ENCODE data around the gene TNP1.

TNP1 gene

GRCh38 chr2:216859944-216860343 lies at the start of gene TNP1:
TNP1 (minus strand) TSS chr2:216860064; CDS start chr2:216860034, 30 bp downstream.
- no peak for DNase-seq (ENCODE audit: low read depth)

DNA sequence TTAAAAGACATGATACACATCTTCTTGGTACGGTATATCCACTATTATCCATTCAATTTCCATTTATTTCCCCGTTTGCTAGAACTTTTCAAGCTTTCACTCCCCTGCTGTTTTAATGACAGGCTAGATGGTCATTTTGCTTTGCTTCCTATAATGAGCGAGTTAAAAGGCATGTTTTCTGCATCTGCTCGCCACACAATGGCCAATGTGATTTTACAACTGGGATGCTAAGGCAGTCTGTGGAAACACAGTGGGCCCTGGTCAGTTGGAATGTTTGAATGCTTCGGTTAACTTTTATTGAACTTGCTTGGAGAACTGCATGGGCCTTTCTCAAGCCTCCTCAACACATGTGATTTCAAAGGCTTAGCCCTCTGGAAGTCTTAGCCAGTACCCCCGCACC lies 48.4 kb upstream of the TNP1 start:
- no peak for DNase-seq (ENCODE audit: low read depth)

- no peak for DNase-seq (ENCODE audit: low read depth)
These were observed 45.9 kb upstream of the TNP1 start for GRCh38 chr2:216905649-216906329.

GRCh38 chr2:216904974-216905373 lies 45.1 kb upstream of the TNP1 start:
- DNase-seq (ENCODE audit: low read depth), result no peak

GRCh38 chr2:216904554-216904953 lies 44.7 kb upstream of the TNP1 start:
- no peak for DNase-seq (ENCODE audit: low read depth)

DNA sequence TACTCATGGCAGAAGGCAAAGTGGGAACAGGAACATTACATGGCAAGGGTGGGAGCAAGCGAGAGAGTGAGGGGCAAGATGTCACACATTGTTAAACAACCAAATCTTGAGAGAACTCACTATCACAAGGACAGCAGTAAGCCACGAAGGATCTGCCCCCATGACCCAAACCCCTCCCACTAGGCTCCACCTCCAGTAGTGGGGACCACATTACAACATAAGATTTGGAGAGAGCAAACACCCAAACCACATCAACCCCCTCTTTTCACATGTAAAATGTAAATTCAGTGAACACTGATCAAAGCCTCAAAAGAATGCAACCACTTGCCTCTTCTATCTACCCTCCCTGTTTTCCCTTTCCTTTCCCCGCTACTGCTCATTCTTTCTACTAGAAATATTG lies 43.6 kb upstream of the TNP1 start:
- no peak for DNase-seq (ENCODE audit: low read depth)

DNA sequence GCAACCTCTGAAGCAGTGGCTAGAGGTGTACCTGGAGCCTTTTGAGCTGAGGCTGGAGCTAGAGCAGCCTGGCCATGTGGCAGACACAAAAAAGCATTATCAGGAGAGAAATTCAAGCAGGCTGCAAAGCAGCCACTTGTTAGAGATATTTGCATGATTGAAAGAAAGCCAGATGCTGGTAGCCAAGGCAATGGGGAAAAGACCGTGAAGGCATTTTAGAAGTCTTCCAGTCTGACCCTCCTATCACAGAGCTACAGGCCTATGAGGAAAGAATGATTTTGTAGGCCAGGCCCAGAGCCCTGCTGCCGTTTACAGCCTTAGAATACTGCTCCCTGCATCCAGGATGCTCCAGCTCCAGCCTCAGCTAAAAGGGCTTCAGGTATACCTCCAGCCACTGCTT lies 41.4 kb upstream of the TNP1 start:
- DNase-seq (ENCODE audit: low read depth), result no peak

- no peak for DNase-seq (ENCODE audit: low read depth)
These were observed 40.5 kb upstream of the TNP1 start for GRCh38 chr2:216900406-216900805.

DNA sequence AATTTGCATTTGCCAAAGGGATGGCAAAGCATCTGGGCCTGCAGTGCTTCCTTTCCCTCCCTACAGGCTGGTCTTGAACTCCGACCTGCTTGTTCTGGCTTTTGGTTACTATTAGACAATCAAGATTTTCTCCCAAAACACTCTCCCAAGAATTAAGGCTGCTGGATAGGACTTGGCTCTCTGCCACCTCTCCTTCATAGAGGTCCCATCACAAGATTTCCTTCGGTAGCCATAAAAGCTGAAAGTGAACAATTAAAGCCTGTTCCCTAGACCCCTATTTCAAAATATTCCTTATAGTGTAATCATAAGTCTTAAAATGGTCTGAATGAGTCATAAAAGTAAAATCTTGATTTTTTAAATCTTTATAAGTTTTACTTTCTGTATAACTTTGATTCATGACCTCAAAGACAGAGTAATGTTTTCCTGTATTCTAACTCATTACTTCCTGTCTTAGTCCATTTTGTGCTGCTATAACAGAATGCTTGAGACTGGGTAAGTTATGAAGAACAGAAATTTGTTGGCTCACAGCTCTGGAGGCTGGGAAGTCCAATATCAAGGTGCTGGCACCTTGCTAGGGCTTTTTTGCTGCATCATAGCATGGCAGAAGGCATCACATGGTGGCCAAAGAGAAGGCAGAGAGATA lies 37.8 kb upstream of the TNP1 start:
- no peak for DNase-seq (ENCODE audit: low read depth)

DNA sequence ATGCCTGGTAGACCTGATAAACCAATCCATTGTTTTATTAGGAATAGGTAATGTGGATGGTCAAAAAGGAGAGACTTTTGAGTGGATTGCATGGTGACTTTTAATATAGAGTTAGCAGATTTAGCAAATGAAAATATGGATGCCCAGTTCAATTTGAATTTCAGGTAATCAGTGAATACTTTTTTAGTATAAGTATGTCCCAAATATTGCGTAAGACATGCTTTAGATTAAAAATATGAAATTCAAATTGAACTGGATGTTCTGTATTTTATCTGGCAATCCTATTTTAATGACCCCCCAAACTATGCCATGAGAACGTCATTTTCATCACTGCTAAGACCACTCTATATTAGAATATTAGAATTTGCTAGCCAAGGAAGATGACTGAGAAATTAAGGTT lies 30.3 kb upstream of the TNP1 start:
- no peak for DNase-seq (ENCODE audit: low read depth)

DNA sequence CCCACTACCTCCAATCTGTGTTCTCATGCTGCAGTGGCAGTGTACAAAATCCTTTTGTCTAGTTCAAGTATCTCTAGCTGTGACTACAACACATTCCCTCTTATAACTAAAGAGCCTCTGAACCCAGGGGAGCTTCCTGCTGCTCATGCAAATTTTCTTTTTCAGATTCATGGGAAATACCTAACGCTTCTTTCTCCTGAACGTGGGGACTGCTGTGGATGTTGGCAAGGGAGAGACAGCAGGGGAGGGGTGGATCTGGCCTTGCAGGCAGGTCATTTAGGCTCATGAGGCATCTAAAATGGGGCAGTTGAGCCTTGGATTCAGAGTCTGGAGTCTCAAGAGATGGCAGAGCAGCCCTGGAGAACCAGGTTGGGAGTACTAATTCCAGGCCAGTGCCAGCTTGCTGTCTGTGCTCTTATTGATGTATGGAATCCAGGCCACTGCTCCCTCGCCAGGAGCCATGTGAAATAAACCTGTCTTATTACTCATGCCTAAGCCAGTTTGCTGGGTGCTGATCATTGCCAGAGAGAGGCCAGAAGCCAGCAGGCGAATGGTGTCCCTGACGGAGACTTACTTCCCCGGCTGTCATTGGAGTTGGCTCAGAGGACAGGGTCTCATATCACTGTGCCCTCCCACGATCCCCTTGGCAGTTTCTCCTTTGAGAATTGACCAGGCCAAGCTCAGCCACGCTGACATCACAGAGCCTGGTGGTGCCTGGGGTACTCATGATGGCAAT lies 29.2 kb upstream of the TNP1 start:
- no peak for DNase-seq (ENCODE audit: low read depth)

- DNase-seq (ENCODE audit: low read depth), result no peak
These were observed 28.2 kb upstream of the TNP1 start for GRCh38 chr2:216888081-216888480.

DNA sequence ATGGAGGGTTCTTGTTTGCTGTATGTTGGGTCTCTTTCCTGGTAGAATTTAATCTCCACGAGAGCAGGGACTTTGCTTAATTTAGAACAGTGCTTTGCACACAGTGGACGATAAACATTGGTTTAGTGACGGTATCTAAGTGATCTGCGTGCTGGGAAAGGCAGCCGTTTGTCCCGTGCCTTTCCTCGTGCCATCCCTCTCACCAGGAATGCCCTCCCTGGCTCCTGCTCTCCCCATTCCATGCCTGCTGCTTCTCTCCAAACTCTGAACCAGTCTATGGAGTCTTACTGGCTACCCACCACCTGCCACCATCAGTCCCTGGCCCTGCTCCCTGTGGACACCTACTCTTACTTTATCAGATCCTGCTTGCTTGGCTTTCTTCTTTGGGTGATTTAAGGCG lies 27.3 kb upstream of the TNP1 start:
- DNase-seq (ENCODE audit: low read depth), result no peak

GRCh38 chr2:216885117-216885553 lies 25.3 kb upstream of the TNP1 start:
- no peak for DNase-seq (ENCODE audit: low read depth)

GRCh38 chr2:216884347-216884746 lies 24.5 kb upstream of the TNP1 start:
- no peak for DNase-seq (ENCODE audit: low read depth)

- no peak for DNase-seq (ENCODE audit: low read depth)
These were observed 23.0 kb upstream of the TNP1 start for GRCh38 chr2:216882876-216883275.

DNA sequence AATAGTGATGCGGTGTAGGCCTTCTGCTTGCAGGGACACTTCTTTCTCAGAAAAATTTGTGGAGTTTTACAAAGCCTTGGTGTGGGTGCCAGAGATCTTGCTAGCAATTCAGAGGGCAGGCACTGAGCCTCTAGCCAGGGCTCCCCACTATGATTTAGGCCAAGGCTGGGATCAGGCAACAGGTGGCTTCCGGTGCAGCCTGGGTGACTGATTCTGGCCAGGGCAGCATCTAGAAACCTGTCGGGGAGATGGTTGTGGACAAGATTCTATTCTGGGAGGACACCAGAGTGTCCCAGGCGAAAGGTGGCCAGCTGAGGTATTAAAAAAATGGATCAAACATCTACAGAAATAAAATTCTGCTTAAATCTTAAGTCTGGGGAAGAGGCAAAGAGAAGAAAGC lies 21.5 kb upstream of the TNP1 start:
- no peak for DNase-seq (ENCODE audit: low read depth)

- DNase-seq (ENCODE audit: low read depth), result no peak
These were observed 20.8 kb upstream of the TNP1 start for GRCh38 chr2:216880509-216881184.

GRCh38 chr2:216879727-216880508 lies 20.1 kb upstream of the TNP1 start:
- no peak for DNase-seq (ENCODE audit: low read depth)

DNA sequence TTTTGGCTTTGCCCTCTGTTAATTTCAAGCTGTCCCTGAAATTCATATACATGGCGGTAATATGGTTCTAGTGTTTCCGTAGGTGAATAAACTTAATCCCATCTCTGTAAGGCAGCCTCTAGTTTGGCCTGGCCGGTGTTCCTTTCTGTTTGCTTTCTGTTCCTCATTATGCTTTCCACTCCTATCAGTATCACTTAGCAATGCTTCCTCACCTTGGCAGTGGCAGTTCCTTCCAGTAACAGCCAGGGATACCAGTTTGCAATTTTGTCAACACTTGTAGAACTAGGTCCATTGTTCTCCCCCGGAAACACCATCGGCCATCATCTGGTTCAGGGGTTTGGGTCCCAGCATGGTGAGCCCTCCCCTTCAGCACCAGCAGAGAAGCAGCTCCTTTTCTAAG lies 18.2 kb upstream of the TNP1 start:
- no peak for DNase-seq (ENCODE audit: low read depth)

- DNase-seq (ENCODE audit: low read depth), result no peak
These were observed 17.2 kb upstream of the TNP1 start for GRCh38 chr2:216877085-216877484.

DNA sequence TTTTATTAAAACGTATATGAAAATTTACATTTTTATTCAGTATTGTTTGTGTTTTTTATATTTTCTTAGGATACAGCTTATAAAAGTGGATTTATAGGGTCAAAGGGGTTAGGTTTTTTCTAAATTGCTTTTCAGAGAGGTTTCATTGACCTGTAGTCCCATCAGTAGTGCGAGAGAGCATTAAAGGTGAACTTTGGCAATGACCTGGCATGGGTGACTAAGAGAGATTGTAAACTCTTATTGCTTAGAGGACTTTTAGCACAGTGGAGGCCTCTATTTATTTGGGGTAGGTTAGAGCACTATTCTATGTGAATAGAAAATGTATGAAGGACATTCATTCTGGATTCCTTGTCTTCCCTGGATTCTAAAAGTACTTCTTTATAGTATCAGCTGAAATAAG lies 16.0 kb upstream of the TNP1 start:
- no peak for DNase-seq (ENCODE audit: low read depth)
